Measurements from ENCODE around the gene LRRC3.
"Not testable (repeated sequence)": the region's sequence is repeated elsewhere in the genome, so short reads cannot be mapped to it uniquely, and the experiment has no call there.

The LRRC3 gene

GRCh38 chr21:44499211-44499560 lies 43.9 kb downstream of the LRRC3 start:
- peak; percentile 28 for DNase-seq

- DNase-seq, result no peak
Measured at GRCh38 chr21:44499631-44500030, 44.3 kb downstream of the LRRC3 start.

GRCh38 chr21:44500111-44500510 lies 44.8 kb downstream of the LRRC3 start:
- no peak for DNase-seq

- DNase-seq, result no peak
Measured at GRCh38 chr21:44502171-44502958, 47.1 kb downstream of the LRRC3 start.

- not testable (repeated sequence) for DNase-seq
Measured at GRCh38 chr21:44503006-44503889, 47.9 kb downstream of the LRRC3 start.

DNA sequence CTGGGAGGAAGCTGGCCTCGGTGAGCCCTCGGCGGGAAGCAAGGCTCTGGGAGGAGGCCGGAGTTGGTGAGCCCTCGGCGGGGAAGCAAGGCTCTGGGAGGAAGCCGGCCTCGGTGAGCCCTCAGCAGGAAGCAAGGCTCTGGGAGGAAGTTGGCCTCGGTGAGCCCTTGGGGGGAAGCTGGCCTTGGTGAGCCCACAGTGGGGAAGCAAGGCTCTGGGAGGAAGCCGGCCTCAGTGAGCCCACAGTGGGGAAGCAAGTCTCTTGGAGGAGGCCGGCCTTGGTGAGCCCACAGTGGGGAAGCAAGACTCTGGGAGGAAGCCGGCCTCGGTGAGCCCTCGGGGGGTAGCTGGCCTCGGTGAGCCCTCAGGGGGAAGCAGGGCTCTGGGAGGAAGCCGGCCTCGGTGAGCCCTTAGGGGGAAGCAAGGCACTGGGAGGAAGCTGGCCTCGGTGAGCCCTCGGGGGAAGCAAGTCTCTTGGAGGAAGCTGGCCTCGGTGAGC lies 48.6 kb downstream of the LRRC3 start:
- DNase-seq, result no peak

GRCh38 chr21:44505673-44506278 lies 50.5 kb downstream of the LRRC3 start:
- DNase-seq, result no peak

DNA sequence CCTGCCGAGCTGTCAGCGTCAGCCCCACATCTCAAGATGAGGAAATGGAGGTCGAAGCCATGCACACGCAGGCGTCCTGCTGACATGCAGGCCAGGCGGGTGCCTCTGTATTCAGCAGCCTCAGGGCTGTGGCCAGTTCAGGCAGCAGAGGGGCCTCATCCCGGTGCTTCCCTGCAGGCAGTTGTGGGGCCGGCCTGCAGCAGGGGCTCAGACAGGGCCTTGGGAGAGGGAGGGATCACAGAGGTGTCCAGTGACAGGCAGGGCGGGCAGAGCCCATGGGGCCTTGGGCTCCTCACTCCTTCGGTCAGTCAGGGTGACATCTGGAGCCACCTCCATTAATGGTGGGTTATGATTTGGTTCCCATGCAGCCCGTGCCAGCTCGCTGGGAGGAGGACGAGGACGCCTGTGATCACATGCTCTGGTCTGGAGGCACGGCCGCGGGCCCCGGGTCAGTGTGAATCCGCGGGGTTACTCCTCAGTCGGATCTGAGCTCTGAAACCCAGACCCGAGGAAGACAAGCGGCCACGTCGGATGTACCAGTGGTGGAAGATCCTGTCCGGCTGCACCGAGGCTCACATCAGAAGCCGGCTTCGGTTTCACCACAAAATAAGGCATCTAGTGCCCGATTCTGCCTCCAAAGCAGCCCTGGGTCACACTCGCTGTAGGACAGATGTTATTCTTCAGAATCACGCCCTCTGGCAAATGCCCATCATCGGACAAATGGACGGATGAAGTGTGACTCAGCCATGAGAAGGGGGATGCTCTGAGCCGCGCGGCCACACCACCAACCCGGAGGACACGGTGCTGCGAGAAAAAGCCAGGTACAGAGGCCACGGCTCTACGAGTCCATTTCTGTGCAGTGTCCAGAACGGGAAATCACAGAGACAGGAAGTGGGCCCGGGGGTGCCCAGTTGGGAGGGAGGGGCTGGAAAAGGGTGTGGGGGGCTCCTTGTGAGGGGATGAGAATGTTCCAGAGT lies 51.3 kb downstream of the LRRC3 start:
- DNase-seq, result no peak

DNA sequence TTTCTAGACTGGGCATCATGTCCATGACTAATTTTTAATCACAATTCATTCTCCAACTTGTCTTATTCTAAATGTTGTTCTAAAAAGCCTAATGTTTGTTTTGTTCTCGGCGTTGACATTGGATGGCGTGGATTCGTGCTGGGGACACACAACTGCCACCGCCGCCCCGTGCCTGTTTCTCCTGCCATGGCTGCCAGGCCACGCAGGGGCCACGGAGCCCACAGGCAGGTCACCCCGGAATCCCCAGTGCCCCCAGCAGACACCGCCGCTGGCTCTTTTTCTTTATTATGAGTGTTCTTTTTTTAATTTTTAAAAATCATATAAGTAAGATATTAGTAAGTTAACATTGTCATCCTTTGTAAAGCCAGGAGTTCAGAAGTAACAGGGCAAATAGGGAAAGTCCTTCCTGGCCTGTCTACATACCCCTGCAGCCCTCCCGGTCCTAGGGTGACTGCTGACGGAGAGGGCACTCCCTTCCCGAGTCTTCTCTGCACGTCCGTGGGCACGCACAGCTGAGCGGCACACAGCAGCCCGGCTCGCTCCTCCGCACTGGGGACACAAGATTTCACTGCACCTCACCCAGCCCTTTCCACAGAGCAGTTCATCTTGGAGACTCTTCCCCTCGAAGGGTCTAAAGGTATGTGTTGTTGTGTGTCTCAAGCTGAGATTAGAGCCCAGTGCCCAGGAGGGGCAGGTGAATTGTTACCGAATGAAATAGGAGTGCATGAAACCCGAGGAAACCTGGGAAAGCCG lies 52.5 kb downstream of the LRRC3 start:
- no peak for DNase-seq

DNA sequence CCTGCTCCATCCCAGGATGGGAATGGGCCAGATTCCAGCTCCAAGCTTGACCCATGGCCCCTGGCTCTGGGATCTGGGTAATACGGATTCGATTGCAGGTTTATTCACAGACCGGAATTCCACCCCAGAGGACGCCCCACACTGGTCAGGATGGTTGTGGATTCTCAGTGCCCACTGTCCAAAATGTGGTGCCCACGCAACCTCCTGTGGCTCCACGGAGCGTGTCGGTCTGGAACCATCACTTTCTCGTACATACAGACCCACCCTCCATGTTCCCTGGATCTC lies 53.1 kb downstream of the LRRC3 start:
- no peak for DNase-seq

DNA sequence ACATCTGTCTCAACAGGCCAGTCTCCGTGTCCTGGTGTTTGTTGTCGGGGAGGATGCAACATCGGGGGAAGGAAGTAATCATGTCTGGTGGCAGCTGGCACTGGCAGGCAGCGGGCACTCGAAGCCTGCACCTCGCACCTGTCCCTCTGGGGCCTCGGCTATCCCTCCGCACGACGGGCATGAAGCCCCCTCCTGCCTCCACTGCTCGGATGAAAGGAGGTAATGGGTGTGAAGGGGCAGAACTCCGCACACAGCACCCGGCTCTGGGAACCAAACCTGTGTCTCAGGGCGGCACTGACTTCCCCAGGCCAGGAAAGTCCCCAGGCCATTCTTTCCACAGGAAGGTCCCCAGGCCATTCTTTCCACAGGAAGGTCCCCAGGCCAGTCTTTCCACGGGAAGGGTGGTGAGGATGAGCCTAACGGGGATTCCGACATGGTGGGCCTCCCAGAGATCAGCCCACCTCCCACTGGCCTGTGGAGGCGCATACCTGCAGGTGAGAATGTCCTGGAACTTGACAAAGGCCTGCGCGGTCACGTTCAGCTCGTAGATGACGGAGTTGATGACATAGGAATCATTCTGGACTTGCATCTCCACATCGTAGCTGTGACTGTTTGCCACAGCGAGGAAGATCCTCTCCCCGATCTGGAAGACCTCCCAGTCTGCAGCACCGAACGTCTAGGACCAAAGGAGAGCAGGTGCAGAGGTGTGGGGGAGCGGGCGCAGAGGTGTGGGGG lies 53.6 kb downstream of the LRRC3 start:
- DNase-seq, result no peak

- DNase-seq, result no peak
Measured at GRCh38 chr21:44509539-44509938, 54.2 kb downstream of the LRRC3 start.

DNA sequence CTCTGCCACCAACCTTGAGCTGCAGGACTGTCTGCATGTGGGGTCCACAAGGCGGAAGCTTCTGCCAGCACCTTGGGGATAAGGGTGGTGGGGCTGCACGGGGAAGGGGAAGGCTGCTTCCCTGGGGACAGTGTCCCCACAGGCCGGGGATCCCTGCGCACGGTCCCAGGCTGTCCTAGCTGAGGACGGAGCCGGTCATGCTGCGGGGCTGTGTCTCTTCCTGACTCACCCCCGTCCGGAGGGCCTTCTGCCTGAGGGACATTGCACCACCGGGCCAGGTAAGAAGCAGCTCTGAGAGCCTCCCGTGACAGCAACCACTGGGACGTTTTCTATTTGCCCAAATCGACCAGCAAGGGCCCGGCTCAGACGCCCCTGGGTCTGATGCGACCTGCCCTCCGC lies 54.8 kb downstream of the LRRC3 start:
- no peak for DNase-seq

DNA sequence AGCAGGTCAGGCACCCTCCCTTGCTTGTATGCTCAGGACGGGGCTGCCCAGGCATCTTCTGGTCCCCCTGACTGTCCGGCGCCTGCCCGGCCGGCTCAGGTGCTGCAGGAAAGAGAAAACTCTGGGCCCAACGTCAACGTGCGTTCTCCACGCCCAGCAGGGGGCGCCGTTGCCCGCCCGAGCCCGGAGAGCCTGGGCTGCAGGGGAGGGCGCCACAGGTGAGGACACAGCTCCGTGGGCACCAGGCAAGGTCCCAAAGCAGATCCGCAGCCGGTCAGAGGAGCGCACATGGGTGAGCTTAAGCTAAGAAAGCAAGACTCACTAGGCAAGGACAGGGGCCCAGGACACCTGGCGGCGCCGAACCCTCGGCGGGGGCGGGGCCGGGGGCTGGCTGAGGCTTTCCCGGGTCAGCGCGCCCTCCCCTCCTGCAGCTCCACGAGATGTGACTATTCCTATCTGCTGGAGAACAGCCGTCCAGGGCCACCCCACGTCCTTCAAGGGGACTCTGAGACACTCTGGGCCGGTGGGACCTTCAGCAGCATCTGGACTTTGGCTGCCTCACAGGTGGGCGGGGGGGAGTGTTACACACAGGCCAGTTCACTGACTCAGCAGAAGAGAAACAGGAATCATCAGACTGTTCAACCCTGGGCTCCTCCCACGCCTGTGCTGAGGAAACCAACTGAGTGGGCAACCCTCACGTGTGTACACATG lies 55.4 kb downstream of the LRRC3 start:
- DNase-seq, result peak; percentile 35

DNA sequence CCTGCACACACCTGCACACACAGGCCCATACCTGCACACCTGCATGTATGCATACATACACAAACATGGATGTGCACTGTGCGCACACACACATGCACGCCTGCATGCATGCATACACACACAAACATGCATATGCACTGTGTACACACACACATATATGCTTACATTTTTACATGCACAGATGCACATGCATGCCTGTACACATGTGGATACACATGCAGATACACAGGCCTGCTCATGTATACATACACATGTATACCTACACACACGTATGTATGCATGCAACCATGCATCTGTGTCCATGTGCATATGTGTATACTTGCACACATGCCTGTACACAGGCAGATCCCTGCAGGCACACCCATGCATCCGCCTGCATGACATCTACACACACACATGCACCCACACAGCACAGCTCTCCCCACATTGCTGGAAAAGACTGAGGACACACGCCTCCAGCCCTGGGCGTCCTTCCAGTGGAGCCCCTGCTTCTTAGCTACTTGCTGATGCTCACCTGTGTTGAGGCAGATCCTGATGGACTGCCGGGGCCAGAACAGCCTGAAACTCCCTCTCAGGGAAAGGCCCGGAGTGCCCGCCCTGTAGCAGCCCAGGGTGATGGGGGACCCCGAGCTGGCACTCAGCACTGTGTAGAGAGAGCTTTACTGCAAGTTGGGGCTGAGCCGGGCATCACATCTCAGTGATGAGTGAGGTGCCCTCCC lies 56.1 kb downstream of the LRRC3 start:
- DNase-seq, result no peak
